ENCODE measurements around the gene LSAMP.

GRCh38 chr3:115852278-115852677, 593.0 kb downstream of the LSAMP start:
- TF ChIP-seq CTCF (conservative IDR thresholded peaks at IDR 0.05; ENCODE audit: low read depth, low read length) = no peak
- no peak for TF ChIP-seq EZH2 (IDR thresholded peaks at IDR 0.05; ENCODE audit: borderline replicate concordance, low read depth, low read length, poor library complexity, severe bottlenecking)

Measured in A673 (cell line).